ENCODE data around the gene PRKN. TPM values are rescaled to one million over a fixed set of nuclear protein-coding genes. Genes with fewer than 3 reads are reported as not detected.

PRKN gene
- total RNA-seq, 2 donors from 2014 or later = 10.7 to 21.2 TPM

DNA sequence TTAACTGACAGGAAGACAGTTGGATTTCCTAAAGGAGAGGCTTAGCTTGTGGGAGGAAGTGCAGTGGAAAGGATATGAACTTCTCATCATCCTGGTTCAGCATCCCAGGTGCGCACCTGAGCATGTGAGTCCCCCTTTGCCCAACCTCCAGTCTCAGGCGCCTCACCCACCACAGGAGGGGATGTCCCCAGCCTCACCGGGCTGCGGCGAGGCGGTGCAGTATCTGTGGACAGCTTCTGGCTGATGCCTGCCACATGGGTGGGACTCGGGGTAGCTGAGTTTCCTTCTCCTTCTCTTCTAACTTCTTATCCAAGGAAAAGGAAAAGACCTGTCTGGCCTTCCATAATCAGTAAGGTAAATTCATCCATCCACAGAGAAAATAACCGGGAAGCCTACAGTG is 914.4 kb downstream of the PRKN start:
- no peaks in the 10 kb centered on the region for H3K4me1 ChIP-seq (replicated peaks)
- no peaks in the 10 kb centered on the region for H3K27me3 ChIP-seq (replicated peaks; ENCODE audit: insufficient read depth)
- intact Hi-C loops (cut with DNase I) = no loop called here
- no peaks in the 10 kb centered on the region for H3K36me3 ChIP-seq
- no peak overlapping the region for H3K4me3 ChIP-seq
- TF ChIP-seq POLR2AphosphoS5 (IDR thresholded peaks at IDR 0.05) (no peak), POLR2A (IDR thresholded peaks at IDR 0.05) (no peak)
- TF ChIP-seq, protein P1, sequence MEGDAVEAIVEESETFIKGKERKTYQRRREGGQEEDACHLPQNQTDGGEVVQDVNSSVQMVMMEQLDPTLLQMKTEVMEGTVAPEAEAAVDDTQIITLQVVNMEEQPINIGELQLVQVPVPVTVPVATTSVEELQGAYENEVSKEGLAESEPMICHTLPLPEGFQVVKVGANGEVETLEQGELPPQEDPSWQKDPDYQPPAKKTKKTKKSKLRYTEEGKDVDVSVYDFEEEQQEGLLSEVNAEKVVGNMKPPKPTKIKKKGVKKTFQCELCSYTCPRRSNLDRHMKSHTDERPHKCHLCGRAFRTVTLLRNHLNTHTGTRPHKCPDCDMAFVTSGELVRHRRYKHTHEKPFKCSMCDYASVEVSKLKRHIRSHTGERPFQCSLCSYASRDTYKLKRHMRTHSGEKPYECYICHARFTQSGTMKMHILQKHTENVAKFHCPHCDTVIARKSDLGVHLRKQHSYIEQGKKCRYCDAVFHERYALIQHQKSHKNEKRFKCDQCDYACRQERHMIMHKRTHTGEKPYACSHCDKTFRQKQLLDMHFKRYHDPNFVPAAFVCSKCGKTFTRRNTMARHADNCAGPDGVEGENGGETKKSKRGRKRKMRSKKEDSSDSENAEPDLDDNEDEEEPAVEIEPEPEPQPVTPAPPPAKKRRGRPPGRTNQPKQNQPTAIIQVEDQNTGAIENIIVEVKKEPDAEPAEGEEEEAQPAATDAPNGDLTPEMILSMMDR (IDR thresholded peaks at IDR 0.05) = no peak
- no peak for DNase-seq (ENCODE audit: low spot score)
- 92% methylated on average over 8 of the region's 8 CpGs for WGBS
- no peaks in the 10 kb centered on the region for H3K9me3 ChIP-seq
- H3K27ac ChIP-seq = no peak overlapping the region

DNA sequence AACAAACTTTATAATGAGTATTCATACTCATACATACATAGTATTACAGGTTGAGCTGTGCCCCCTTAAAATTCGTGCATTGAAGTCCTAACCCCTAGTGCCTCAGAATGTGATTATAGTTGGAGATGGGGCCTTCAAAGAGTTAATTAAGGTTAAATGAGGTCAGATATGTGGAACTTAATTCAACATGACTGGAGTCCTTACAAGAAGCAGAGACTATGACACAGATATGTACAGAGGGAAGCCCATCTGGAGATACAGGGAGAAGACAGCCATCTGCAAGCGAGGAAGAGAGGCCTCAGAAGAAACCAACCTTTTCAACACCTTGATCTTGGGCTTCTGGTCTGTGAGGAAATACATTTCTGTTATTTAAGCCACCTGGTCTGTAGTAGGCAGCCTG is 917.6 kb downstream of the PRKN start:
- Histone ChIP-seq H3K4me1 (replicated peaks) (no peaks in the 10 kb centered on the region), H3K4me3 (no peak overlapping the region), H3K36me3 (no peaks in the 10 kb centered on the region), H3K9me3 (no peaks in the 10 kb centered on the region), H3K27ac (no peak overlapping the region), H3K27me3 (replicated peaks; ENCODE audit: insufficient read depth) (no peaks in the 10 kb centered on the region)
- 95% methylated on average over 2 of the region's 2 CpGs for WGBS
- intact Hi-C loops (cut with DNase I) = no loop called here
- TF ChIP-seq POLR2AphosphoS5 (IDR thresholded peaks at IDR 0.05) (no peak), POLR2A (IDR thresholded peaks at IDR 0.05) (no peak)
- no peak for DNase-seq (ENCODE audit: low spot score)

GRCh38 chr6:161804838-161805237 is 922.7 kb downstream of the PRKN start:
- Histone ChIP-seq H3K27ac (no peak overlapping the region), H3K27me3 (replicated peaks; ENCODE audit: insufficient read depth) (no peaks in the 10 kb centered on the region), H3K9me3 (no peaks in the 10 kb centered on the region), H3K4me3 (no peak overlapping the region), H3K36me3 (no peaks in the 10 kb centered on the region), H3K4me1 (replicated peaks) (no peaks in the 10 kb centered on the region)
- TF ChIP-seq, protein P1 (IDR thresholded peaks at IDR 0.05) = no peak
- TF ChIP-seq POLR2A (IDR thresholded peaks at IDR 0.05) = no peak
- TF ChIP-seq POLR2AphosphoS5 (IDR thresholded peaks at IDR 0.05) = no peak
- WGBS = 93% methylated on average over 1 of the region's 1 CpG
- intact Hi-C loops (cut with DNase I) = no loop called here
- DNase-seq (ENCODE audit: low spot score) = no peak

DNA sequence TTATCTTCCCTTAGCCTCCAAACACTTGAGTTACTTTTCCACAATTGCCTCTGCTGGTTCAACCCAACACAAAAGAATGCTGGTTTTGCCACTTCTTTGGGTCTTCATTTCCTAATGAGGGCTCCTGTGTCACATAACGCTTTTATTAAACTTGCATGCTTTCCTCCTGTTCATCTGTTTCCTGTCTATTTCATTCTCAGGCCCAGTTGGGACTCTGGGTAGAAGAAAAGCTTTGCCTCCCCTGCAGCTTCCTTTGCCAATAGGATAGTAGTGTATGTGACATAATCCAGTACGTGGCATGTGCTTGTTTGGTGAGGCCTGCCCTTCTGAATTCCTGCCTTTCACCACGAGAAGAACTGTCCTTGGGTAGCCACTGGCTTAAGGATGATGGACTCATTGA is 924.4 kb downstream of the PRKN start:
- no peaks in the 10 kb centered on the region for H3K36me3 ChIP-seq
- no peak overlapping the region for H3K4me3 ChIP-seq
- H3K4me1 ChIP-seq (replicated peaks) = no peaks in the 10 kb centered on the region
- no peaks in the 10 kb centered on the region for H3K27me3 ChIP-seq (replicated peaks; ENCODE audit: insufficient read depth)
- TF ChIP-seq, protein P1 (IDR thresholded peaks at IDR 0.05) = no peak
- TF ChIP-seq POLR2AphosphoS5 (IDR thresholded peaks at IDR 0.05) (no peak), POLR2A (IDR thresholded peaks at IDR 0.05) (no peak)
- no peak for DNase-seq (ENCODE audit: low spot score)
- WGBS = 79% methylated on average over 3 of the region's 3 CpGs
- intact Hi-C loops (cut with DNase I) = no loop called here
- H3K27ac ChIP-seq = no peak overlapping the region
- no peaks in the 10 kb centered on the region for H3K9me3 ChIP-seq

DNA sequence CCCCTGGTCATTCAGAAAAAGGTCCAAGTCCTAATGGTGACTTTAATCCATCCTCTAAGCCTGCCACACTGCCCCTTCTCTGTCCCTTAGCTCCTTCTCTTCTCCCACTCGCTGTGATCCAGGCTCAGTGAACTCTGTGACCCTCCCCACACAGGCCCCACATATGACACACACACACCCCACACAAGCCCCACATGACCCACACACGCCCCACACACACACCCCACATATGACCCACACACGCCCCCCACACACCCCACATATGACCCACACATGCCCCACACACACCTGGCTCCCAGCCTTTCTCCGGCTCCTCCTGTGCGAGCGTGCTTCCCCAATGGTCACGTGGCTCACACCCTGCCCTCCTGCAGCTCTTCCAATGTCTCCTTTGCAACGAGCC is 925.3 kb downstream of the PRKN start:
- H3K4me3 ChIP-seq = no peak overlapping the region
- intact Hi-C loops (cut with DNase I) = no loop called here
- H3K36me3 ChIP-seq = no peaks in the 10 kb centered on the region
- DNase-seq (ENCODE audit: low spot score) = no peak
- H3K27ac ChIP-seq = no peak overlapping the region
- no peaks in the 10 kb centered on the region for H3K27me3 ChIP-seq (replicated peaks; ENCODE audit: insufficient read depth)
- TF ChIP-seq, protein P1 (IDR thresholded peaks at IDR 0.05) = no peak
- no peak for TF ChIP-seq POLR2A (IDR thresholded peaks at IDR 0.05)
- TF ChIP-seq POLR2AphosphoS5 (IDR thresholded peaks at IDR 0.05) = no peak
- H3K9me3 ChIP-seq = no peaks in the 10 kb centered on the region
- no peaks in the 10 kb centered on the region for H3K4me1 ChIP-seq (replicated peaks)
- WGBS = 93% methylated on average over 8 of the region's 8 CpGs
